ENCODE data around the gene LAMB4. TPM values are rescaled to one million over a fixed set of nuclear protein-coding genes. Genes with fewer than 3 reads are reported as not detected.

The LAMB4 gene
- total and polyA plus RNA-seq, 2 experiments from 2014 or later, result not detected

GRCh38 chr7:108135446-108136190 lies 5.5 kb upstream of the LAMB4 start (continued):
- no peak for TF ChIP-seq ZNF462 (CRISPR knock-in tag; IDR thresholded peaks at IDR 0.05)
- no peak for TF ChIP-seq POLR2AphosphoS5 (IDR thresholded peaks at IDR 0.05; ENCODE audit: low read depth)
- no peak for TF ChIP-seq EZH2 (IDR thresholded peaks at IDR 0.05; ENCODE audit: low read depth, unreplicated experiment)
- TF ChIP-seq JUNB (IDR thresholded peaks at IDR 0.05; ENCODE audit: unreplicated experiment), result no peak
- no peak for TF ChIP-seq CREB1 (CRISPR knock-in tag; IDR thresholded peaks at IDR 0.05; ENCODE audit: low read depth)
- TF ChIP-seq REST (IDR thresholded peaks at IDR 0.05; ENCODE audit: unreplicated experiment), result no peak
- no peak for TF ChIP-seq STAT1 (IDR thresholded peaks at IDR 0.05; ENCODE audit: unreplicated experiment)
- no peak for TF ChIP-seq EZH2phosphoT487 (IDR thresholded peaks at IDR 0.05; ENCODE audit: unreplicated experiment)

All from GM23338 (cell line).